KOPT-K1 (cell line): Measurements from ENCODE around the gene MAPK8IP3.
A peak's percentile ranks its signal among the peaks of the same experiment; 100 is the strongest.

Experiments used
- H3K27ac ChIP-seq: fragments of 200-600 bp; sonication (generic); 2 replicates; pipeline ENCODE4 v1.5.1; 2016; ENCODE audit warnings: antibody characterized with exemption, mild to moderate bottlenecking, low read depth, low read length; ENCODE audit not compliant: poor library complexity, severe bottlenecking
- H3K36me3 ChIP-seq: fragments of 200-600 bp; sonication (generic); 2 replicates; pipeline ENCODE4 v1.5.1; 2017; ENCODE audit warnings: antibody characterized with exemption, mild to moderate bottlenecking, low read length, moderate library complexity; ENCODE audit not compliant: insufficient read depth
- H3K9me3 ChIP-seq: fragments of 200-600 bp; sonication (generic); 2 replicates; pipeline ENCODE4 v1.5.1; 2017; ENCODE audit warnings: antibody characterized with exemption, low read length, mild to moderate bottlenecking; ENCODE audit not compliant: insufficient read depth, poor library complexity, severe bottlenecking

The MAPK8IP3 gene

GRCh38 chr16:1765826-1766225 lies 59.8 kb downstream of the MAPK8IP3 start:
- H3K27ac ChIP-seq, result no peak overlapping the region
- peaks cover 92% of the 10 kb centered on the region for H3K36me3 ChIP-seq
- no peaks in the 10 kb centered on the region for H3K9me3 ChIP-seq

GRCh38 chr16:1766231-1766630 lies 60.2 kb downstream of the MAPK8IP3 start:
- Histone ChIP-seq H3K36me3 (peaks cover 88% of the 10 kb centered on the region), H3K27ac (no peak overlapping the region), H3K9me3 (no peaks in the 10 kb centered on the region)

- Histone ChIP-seq H3K9me3 (no peaks in the 10 kb centered on the region), H3K27ac (no peak overlapping the region), H3K36me3 (peaks cover 85% of the 10 kb centered on the region)
These were observed 60.7 kb downstream of the MAPK8IP3 start for GRCh38 chr16:1766701-1767100.

GRCh38 chr16:1767116-1767994 lies 61.4 kb downstream of the MAPK8IP3 start:
- Histone ChIP-seq H3K36me3 (peaks cover 78% of the 10 kb centered on the region), H3K9me3 (no peaks in the 10 kb centered on the region)

GRCh38 chr16:1768061-1768766 lies 62.2 kb downstream of the MAPK8IP3 start:
- Histone ChIP-seq H3K9me3 (no peaks in the 10 kb centered on the region), H3K36me3 (peaks cover 70% of the 10 kb centered on the region), H3K27ac (no peak overlapping the region)

More at GRCh38 chr16:1767116-1767994, 61.4 kb downstream of the MAPK8IP3 start:
- H3K27ac ChIP-seq, result no peak overlapping the region

GRCh38 chr16:1768767-1769401 lies 62.9 kb downstream of the MAPK8IP3 start:
- Histone ChIP-seq H3K27ac (no peak overlapping the region), H3K9me3 (no peaks in the 10 kb centered on the region), H3K36me3 (peaks cover 65% of the 10 kb centered on the region)

- H3K9me3 ChIP-seq, result no peaks in the 10 kb centered on the region
- H3K36me3 ChIP-seq, result peaks cover 58% of the 10 kb centered on the region
- no peak overlapping the region for H3K27ac ChIP-seq
These were observed 63.7 kb downstream of the MAPK8IP3 start for GRCh38 chr16:1769402-1770300.

- H3K27ac ChIP-seq, result peak overlapping the region; percentile 85
- no peaks in the 10 kb centered on the region for H3K9me3 ChIP-seq
- peaks cover 53% of the 10 kb centered on the region; the same call in 1 of the 2 replicates for H3K36me3 ChIP-seq
These were observed 64.6 kb downstream of the MAPK8IP3 start for GRCh38 chr16:1770328-1771187.

- H3K27ac ChIP-seq, result peak within 1 kb of the TSS; percentile 85
- no peaks in the 10 kb centered on the region for H3K9me3 ChIP-seq
- H3K36me3 ChIP-seq, result peaks cover 52% of the 10 kb centered on the region; the same call in 1 of the 2 replicates
These were observed 65.3 kb downstream of the MAPK8IP3 start, which contains the start of gene NME3 for GRCh38 chr16:1771188-1771863. TSS of gene NME3 (minus strand) at chr16:1771543. CDS start at chr16:1771534, 9 bp downstream.

- H3K9me3 ChIP-seq, result no peaks in the 10 kb centered on the region
- H3K36me3 ChIP-seq, result peaks cover 52% of the 10 kb centered on the region; the same call in 1 of the 2 replicates
- peak overlapping the region; percentile 85 for H3K27ac ChIP-seq
These were observed 65.9 kb downstream of the MAPK8IP3 start for GRCh38 chr16:1771864-1772361.

- Histone ChIP-seq H3K9me3 (no peaks in the 10 kb centered on the region), H3K36me3 (peaks cover 52% of the 10 kb centered on the region; the same call in 1 of the 2 replicates), H3K27ac (peak within 1 kb of the TSS; percentile 85)
These were observed 66.4 kb downstream of the MAPK8IP3 start, which contains the start of gene EME2 for GRCh38 chr16:1772362-1772907. TSS of gene EME2 (plus strand) at chr16:1772810. CDS start at chr16:1773228, 418 bp downstream.

GRCh38 chr16:1772908-1773702 lies 67.1 kb downstream of the MAPK8IP3 start, which contains the start of gene MRPS34:
TSS of gene MRPS34 (minus strand) at chr16:1773134. CDS start at chr16:1773119, 15 bp downstream.
- H3K36me3 ChIP-seq, result peaks cover 52% of the 10 kb centered on the region; the same call in 1 of the 2 replicates
- H3K27ac ChIP-seq, result peak within 1 kb of the TSS; percentile 85
- no peaks in the 10 kb centered on the region for H3K9me3 ChIP-seq
